ENCODE measurements around the gene OR2AT4. TPM values are rescaled to one million over a fixed set of nuclear protein-coding genes. Genes with fewer than 3 reads are reported as not detected.

OR2AT4 gene
- total and polyA plus RNA-seq, 10 donors, result not detected

- Histone ChIP-seq H3K27me3 (replicated peaks in 1 of 7) (peaks cover 0 to 32% (median 0%) of the 10 kb centered on the region in 7 donors), H3K9me3 (peaks cover 0 to 5% (median 0%) of the 10 kb centered on the region in 8 donors), H3K27ac (no peak overlapping the region), H3K4me1 (no peaks in the 10 kb centered on the region), H3K36me3 (no peaks in the 10 kb centered on the region), H3K4me3 (no peak overlapping the region)
- no peak for TF ChIP-seq POLR2A (IDR thresholded peaks at IDR 0.05)
- no peak for TF ChIP-seq CTCF (IDR thresholded peaks at IDR 0.05 in 8 of 11, conservative IDR thresholded peaks at IDR 0.05 in 3 of 11)
- TF ChIP-seq POLR2AphosphoS5 (IDR thresholded peaks at IDR 0.05), result no peak
- intact Hi-C loops (cut with DNase I; ENCODE audit: low total_unique reads), result no loop called here
- WGBS, 5 donors, result 79 to 91% (median 82%) methylated on average over 4 of the region's 4 CpGs
- no peak for DNase-seq
Measured at GRCh38 chr11:75069473-75069872, 27.2 kb downstream of the OR2AT4 start.

DNA sequence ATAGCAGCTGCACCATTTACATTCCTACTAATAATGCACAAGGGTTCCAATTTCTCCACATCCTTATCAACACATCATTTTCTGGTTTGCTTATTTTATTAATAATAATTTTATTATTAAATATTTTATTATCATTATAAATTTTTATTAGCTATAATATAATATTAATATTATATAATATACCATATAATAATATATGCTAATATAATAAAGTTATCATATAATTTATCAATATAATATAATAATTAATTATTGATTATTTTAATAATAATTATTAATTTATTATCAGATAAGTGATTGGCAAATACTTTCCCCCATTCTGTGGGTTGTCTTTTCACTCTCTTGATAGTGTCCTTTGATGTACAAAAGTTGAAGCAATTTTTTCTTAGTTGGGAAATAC, 27.7 kb downstream of the OR2AT4 start:
- intact Hi-C loops (cut with DNase I; ENCODE audit: low total_unique reads), result no loop called here
- Histone ChIP-seq H3K27ac (no peak overlapping the region), H3K36me3 (no peaks in the 10 kb centered on the region), H3K9me3 (peaks cover 0 to 5% (median 0%) of the 10 kb centered on the region in 8 donors), H3K4me3 (no peak overlapping the region), H3K4me1 (no peaks in the 10 kb centered on the region), H3K27me3 (replicated peaks in 1 of 7) (peaks cover 0 to 32% (median 0%) of the 10 kb centered on the region in 7 donors)
- no peak for DNase-seq
- TF ChIP-seq POLR2AphosphoS5 (IDR thresholded peaks at IDR 0.05) (no peak), CTCF (IDR thresholded peaks at IDR 0.05 in 8 of 11, conservative IDR thresholded peaks at IDR 0.05 in 3 of 11) (no peak)

DNA sequence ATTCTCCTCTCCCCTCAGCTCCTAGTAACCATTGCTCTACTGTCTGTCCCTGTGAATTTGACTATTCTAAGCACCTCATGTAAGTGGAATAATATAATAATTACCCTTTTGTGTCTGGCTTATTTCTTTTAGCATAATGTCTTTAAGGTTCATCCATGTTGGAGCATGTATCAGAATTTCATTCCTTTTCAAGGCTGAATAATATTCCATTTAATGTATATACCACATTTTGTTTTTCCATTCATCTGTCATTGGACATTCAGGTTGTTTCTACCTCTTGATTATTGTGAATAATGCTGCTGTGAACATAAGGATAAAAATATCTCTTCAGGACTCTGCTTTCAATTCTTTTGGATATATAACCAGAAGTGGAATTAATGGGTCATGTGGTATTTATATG, 28.1 kb downstream of the OR2AT4 start:
- Histone ChIP-seq H3K4me3 (no peak overlapping the region), H3K27ac (no peak overlapping the region), H3K9me3 (peaks cover 0 to 5% (median 0%) of the 10 kb centered on the region in 8 donors), H3K36me3 (no peaks in the 10 kb centered on the region), H3K27me3 (replicated peaks in 1 of 7) (peaks cover 0 to 28% (median 0%) of the 10 kb centered on the region in 7 donors), H3K4me1 (no peaks in the 10 kb centered on the region)
- TF ChIP-seq POLR2AphosphoS5 (IDR thresholded peaks at IDR 0.05), result no peak
- no peak for TF ChIP-seq CTCF (IDR thresholded peaks at IDR 0.05 in 8 of 11, conservative IDR thresholded peaks at IDR 0.05 in 3 of 11)
- no peak for TF ChIP-seq POLR2A (IDR thresholded peaks at IDR 0.05)
- DNase-seq, result no peak
- intact Hi-C loops (cut with DNase I; ENCODE audit: low total_unique reads), result no loop called here

DNA sequence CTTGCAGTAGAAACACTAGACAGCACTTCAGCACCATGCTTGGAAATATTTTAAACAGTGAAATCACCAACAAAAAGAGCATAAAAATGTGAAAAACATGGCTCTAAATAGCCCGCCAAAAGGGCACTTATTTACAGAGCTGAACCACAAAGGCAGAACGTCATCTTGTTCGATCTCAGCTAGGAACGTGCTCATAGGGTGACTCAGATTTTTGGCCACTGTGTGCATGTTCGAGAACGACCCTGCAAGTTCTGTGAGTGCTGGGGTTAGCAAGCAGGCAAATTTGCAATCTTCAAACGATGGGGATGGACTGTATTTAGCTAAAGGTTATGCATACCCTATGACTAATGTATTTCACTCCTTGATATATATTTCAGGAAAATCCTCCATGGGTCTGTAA, 30.6 kb downstream of the OR2AT4 start:
- no peak for TF ChIP-seq POLR2AphosphoS5 (IDR thresholded peaks at IDR 0.05)
- TF ChIP-seq CTCF (IDR thresholded peaks at IDR 0.05 in 8 of 11, conservative IDR thresholded peaks at IDR 0.05 in 3 of 11), result no peak
- TF ChIP-seq POLR2A (IDR thresholded peaks at IDR 0.05), result no peak
- H3K9me3 ChIP-seq, result peaks cover 0 to 5% (median 0%) of the 10 kb centered on the region in 8 donors
- intact Hi-C loops (cut with DNase I; ENCODE audit: low total_unique reads), result no loop called here
- H3K27ac ChIP-seq, result no peak overlapping the region
- H3K36me3 ChIP-seq, result no peaks in the 10 kb centered on the region
- no peak for DNase-seq
- H3K4me3 ChIP-seq, result no peak overlapping the region
- H3K27me3 ChIP-seq (replicated peaks in 1 of 7), result peaks cover 0 to 15% (median 0%) of the 10 kb centered on the region in 7 donors
- WGBS, 5 donors, result 71 to 85% (median 80%) methylated on average over 7 of the region's 7 CpGs
- H3K4me1 ChIP-seq, result no peaks in the 10 kb centered on the region
